SH-SY5Y (cell line): ENCODE measurements around the gene PKDREJ.

Source experiments
- GATA2 ChIP-seq: IDR thresholded peaks from 2 replicates; pipeline ENCODE4 v1.6.1; 2011; ENCODE audit warnings: mild to moderate bottlenecking, low read depth, low read length
- GATA3 ChIP-seq: IDR thresholded peaks from 2 replicates; pipeline ENCODE4 v1.6.1; 2011; ENCODE audit warnings: low read depth, mild to moderate bottlenecking, low read length, moderate library complexity

DNA sequence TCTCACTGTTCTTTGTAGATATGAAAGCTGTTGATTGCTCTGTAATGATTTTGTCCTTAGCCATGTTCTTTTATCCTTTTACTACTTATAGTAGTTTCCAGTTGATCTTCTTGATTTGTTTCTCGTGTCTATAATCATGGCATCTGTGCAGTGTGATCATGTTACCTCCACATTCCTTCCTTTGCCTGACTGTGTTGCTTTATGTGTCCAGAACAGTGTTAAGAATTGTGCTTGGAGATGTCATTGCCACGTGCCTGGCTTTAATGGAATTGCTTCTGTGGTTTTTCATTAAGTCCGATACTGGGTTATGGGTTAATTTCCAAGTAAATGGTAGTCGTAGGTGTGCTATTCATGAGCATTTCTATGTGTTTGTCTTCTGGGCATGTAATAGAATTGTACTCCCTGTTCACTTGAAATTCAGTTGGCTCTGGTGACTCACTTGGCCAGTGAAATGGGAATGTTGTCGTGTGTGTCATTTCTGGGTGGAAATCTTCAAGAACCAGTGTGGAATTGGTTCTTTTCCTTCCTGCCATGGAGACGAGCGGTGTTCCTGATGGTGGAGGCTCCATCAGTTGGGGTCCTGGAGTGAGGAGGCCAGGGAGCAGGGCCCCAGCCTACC is 40.3 kb upstream of the PKDREJ start:
- TF ChIP-seq GATA3, result no peak
- no peak for TF ChIP-seq GATA2
